Measurements from ENCODE around the gene AKT3. TPM values are rescaled to one million over a fixed set of nuclear protein-coding genes. Genes with fewer than 3 reads are reported as not detected.
"Not testable (repeated sequence)": the region's sequence is repeated elsewhere in the genome, so short reads cannot be mapped to it uniquely, and the experiment has no call there.

Gene AKT3
- polyA plus RNA-seq, 3 donors: 3.6 to 27.2 (median 8.0) TPM

DNA sequence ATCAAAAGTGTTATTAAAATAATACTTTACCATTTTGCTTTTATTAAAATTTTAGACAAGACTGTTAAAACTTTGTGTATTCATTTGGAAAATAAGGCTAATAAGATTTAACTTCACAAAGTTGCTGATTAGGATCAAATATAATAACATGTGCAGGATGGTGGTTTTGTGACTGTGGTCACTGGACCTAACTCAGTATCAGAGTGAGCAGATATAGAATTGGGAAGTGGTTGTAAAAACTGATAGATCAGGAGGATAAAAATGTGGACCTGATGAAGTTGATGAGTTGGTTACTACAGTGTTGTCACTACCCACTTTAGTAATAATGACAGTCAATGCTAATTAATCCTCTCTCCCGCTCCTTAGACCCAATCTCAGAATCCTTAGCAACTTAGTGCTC, 186.4 kb downstream of the AKT3 start:
- 96 to 100% (median 99%) methylated on average over 1 of the region's 1 CpG for WGBS, 3 donors
- no peak overlapping the region for H3K27ac ChIP-seq (ENCODE audit: low read depth, low read length)

DNA sequence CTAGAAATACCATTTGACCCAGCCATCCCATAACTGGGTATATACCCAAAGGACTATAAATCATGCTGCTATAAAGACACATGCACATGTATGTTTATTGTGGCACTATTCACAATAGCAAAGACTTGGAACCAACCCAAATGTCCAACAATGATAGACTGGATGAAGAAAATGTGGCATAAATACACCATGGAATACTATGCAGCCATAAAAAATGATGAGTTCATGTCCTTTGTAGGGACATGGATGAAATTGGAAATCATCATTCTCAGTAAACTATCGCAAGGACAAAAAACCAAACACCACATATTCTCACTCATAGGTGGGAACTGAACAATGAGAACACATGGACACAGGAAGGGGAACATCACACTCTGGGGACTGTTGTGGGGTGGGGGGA, 187.9 kb downstream of the AKT3 start:
- no CpG with 5 or more reads among the region's 1 CpG for WGBS, 3 donors
- H3K27ac ChIP-seq (ENCODE audit: low read depth, low read length): not testable (repeated sequence)

DNA sequence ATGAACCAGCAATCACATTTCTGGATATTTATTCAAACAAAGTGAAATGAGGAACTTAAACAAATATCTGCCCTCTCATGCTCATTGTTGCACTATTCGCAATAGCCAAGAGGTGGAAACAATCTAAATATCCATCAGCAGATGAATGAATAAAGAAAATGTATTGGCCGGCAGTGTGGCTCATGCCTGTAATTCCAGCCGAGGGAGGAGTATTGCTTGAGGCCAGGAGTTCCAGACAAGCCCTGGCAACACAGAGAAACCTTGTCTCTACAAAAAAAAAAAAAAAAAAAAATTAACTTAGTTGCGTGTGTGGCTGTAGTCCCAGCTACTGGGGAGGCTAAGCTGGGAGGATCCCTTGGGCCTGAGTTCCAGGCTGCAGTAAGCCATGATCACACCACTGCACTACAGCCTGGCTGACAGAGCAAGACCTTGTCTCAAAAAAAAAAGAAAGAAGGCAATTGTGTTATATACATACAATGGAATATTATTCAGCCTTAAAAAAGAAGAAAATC, 191.4 kb downstream of the AKT3 start:
- H3K27ac ChIP-seq (ENCODE audit: low read depth, low read length): no peak overlapping the region
- 92 to 99% (median 97%) methylated on average over 4 of the region's 4 CpGs for WGBS, 3 donors

DNA sequence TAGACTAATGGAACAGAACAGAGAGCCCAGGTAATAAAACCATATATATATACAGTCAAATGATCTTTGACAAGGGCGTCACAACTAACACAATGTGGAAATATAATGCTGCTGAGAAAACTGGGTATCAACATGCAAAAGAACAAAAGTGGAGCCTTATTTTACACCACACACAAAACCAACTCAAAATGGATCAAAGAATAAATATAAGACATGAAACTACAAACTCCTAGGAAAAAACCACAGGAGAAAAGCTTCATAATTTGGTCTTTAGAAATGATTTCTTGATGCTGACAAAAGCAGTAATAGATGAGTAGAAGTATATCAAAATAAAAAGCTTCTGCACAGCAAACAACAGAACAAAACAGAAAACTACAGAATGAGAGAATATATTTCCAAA, 192.2 kb downstream of the AKT3 start:
- no peak overlapping the region for H3K27ac ChIP-seq (ENCODE audit: low read depth, low read length)
- 93 to 97% (median 94%) methylated on average over 1 of the region's 1 CpG for whole genome bisulfite sequencing, 3 donors

DNA sequence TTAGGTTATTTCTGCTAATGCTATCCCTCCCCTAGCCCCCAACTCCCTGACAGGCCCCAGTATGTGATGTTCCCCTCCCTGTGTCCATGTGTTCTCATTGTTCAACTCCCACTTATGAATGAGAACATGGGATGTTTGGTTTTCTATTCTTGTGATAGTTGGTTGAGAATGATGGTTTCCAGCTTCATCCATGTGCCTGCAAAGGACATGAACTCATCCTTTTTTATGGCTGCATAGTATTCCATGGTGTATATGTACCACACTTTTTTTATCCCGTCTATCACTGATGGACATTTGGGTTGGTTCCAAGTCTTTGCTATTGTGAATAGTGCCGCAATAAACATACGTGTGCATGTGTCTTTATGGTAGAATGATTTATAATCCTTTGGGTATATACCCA, 200.5 kb downstream of the AKT3 start:
- H3K27ac ChIP-seq (ENCODE audit: low read depth, low read length): not testable (repeated sequence)
- WGBS, 3 donors: 92 to 98% (median 96%) methylated on average over 3 of the region's 3 CpGs

DNA sequence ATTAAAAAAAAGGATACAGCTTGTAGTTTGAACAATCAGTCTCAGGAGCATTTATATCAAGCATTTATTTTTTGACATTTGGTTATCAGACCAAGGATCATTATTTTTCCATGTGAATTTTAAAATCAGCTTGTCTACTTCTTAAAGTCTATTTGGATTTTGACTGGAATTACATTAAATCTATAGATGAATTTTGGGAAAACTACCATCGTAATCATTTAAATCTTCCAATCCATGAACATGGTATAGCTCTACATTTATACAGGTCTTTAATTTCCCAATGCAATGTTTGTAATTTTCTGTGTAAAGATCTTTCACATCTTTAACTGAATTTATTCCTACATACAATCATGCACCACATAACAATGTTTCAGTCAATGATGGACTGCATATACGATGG, 203.2 kb downstream of the AKT3 start:
- H3K27ac ChIP-seq (ENCODE audit: low read depth, low read length): no peak overlapping the region
- WGBS, 3 donors: 91 to 96% (median 95%) methylated on average over 2 of the region's 2 CpGs

DNA sequence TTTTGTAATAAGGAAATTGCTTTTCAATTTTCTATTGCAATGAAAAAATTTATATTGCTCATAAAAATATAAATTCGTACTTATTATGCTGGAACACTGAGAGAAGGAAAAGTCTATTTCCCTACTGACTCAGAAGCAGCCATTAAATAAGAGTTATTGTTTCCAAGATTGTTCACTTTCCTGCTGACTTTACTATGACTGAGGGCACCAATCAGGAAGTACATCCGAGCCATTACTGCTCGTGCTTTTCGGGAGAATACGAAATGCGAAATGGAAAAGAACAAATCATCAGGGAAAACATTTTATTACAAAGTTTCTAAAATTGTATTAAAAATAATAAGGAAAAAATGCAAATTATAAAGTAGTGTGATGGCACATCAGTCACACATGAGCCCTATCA, 204.8 kb downstream of the AKT3 start:
- no peak overlapping the region for H3K27ac ChIP-seq (ENCODE audit: low read depth, low read length)
- 81 to 88% (median 82%) methylated on average over 6 of the region's 6 CpGs for WGBS, 3 donors

DNA sequence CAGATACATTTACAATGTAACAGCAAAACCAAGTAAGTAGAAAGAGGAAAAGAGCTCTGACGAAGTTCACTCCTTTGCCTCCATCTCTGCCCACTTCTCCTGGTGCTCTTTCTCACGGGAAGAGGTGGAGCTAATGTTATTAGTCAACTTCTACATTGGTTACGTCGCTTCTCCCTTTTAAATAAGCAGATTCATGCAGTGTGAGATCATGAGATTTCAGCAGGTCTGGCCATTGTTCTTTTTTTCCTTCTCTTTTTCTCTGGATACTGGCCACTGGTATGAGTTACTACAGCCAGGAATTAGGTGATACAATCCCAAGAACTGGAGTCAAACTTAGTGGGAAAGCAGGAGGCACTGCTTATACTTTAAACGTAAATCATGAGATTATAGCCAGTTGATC, 207.1 kb downstream of the AKT3 start:
- H3K27ac ChIP-seq (ENCODE audit: low read depth, low read length): no peak overlapping the region
- 76 to 87% (median 77%) methylated on average over 5 of the region's 5 CpGs for WGBS, 3 donors

DNA sequence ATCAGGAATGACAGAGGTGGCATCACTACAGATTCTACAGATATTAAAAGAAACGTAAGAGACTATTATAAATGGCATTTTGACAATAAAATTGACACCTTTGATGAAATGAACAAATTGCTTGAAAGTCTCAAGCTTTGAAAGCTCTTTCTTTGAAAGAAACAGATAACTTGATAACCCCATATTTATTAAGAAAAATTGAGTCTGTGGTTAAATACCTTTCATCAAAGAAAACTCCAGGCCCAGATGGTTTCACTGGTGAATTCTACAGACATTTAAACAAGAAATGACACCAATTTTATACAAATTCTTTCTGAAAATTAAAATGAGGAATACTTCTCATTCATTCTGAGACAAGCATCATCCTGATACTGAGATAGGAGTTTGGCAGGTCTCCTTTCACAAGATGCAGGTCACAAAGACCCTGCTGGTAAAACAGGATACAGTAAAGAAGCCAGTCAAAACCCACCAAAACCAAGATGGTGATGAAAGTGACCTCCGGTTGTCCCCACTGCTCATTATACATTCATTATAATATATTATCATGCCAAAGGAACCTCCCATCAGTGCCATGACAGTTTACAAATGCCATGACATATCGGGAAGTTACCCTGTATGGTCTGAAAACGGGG, 210.9 kb downstream of the AKT3 start:
- no peak overlapping the region for H3K27ac ChIP-seq (ENCODE audit: low read depth, low read length)
- WGBS, 3 donors: 92 to 96% (median 92%) methylated on average over 4 of the region's 4 CpGs

DNA sequence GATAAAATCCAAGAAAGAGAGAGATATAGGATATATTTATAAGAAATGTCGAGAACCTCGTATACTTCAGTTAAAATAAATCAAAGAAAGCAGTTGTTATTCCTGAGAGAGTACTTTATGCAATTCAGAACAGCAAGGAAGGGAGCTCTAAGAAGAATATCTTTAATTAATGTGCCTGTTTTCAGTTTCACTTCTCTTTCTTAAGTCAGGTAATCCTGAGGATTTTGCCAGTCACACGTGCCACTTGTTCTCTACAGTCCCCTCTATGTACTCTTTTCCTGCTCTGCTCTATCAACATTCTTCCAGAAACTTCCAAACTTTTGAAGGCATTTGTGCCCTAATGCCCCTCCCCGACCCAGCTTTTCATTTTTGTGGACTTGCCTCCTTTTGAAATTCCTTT, 211.9 kb downstream of the AKT3 start:
- no peak overlapping the region for H3K27ac ChIP-seq (ENCODE audit: low read depth, low read length)
- WGBS, 3 donors: 74 to 82% (median 77%) methylated on average over 4 of the region's 4 CpGs

DNA sequence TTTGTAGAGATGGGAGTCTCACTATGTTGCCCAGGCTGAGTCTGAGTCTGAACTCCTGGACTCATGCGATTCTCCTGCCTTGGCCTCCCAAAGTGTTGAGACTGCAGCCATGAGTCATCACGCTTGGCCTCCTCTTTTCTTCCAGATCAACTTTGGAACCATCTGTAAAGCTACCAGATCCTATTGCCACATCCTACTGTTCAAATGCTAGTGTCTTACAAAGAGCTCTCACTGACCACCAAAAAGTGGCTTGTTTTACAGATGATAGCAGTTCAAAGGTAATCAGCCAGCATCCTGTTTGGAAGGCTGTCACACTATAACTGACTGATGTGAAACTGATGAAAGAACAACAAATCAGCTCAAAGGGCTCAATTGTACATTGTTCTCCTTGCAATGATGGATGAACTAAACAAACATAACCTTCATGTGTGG, 221.6 kb downstream of the AKT3 start:
- no peak overlapping the region for H3K27ac ChIP-seq (ENCODE audit: low read depth, low read length)
- 95 to 97% (median 96%) methylated on average over 2 of the region's 2 CpGs for WGBS, 3 donors

DNA sequence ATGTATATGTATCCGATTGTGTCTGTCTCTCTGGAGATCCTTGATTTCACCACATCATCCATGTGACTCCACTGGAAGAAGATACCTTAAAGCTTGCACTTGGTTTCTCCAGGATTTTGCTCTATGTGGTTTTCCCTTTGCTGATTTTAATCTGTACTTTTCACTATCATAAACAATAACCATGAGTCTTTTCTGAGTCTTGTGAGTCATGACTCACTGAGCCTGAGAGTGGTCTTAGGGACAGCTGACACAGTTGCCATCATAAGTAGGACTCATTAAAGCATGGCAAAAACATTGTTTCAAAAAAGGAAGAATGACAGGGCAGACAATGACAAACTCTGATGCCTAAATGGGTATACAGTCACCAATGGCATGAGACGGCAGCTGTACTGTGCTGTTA, 226.2 kb downstream of the AKT3 start:
- WGBS, 3 donors: 86 to 98% (median 96%) methylated on average over 2 of the region's 2 CpGs
- H3K27ac ChIP-seq (ENCODE audit: low read depth, low read length): no peak overlapping the region

DNA sequence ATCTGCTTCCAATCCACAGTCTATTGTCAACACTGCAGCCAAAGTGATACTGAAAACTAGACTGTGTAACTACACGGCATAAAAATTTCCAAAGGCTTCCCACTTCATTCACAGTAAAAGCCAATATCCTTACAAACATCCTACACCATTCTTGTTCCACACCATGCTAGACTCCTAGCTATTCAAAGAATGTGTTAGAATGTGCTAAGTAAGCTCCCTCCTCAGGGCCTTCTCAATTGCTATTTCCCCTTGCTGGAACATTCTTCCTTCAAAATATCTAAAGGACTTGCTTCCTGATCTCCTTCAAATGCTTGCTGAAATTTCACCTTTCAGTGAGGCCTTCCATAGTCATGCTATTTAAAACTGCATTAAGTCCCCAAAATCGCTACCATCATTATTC, 228.1 kb downstream of the AKT3 start:
- no peak overlapping the region for H3K27ac ChIP-seq (ENCODE audit: low read depth, low read length)
- 82 to 93% (median 92%) methylated on average over 2 of the region's 2 CpGs for WGBS, 3 donors

DNA sequence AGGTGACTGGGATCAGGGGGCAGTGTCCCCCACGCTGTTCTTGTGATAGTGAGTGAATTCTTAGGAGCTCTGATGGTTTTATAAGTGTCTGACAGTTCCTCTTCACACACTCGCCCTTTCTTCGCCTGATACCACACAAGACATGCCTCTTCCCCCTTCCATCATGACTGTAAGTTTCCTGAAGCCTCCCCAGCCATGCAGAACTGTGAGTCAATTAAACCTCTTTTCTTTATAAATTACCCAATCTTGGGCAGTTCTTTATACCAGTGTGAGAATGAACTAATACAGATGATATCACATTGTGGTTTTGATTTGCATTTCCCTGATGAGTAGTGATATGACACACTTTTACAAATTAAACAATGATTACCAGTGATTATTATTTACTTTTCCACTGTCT, 229.9 kb downstream of the AKT3 start:
- no peak overlapping the region for H3K27ac ChIP-seq (ENCODE audit: low read depth, low read length)
- WGBS, 3 donors: 73 to 91% (median 90%) methylated on average over 3 of the region's 3 CpGs

DNA sequence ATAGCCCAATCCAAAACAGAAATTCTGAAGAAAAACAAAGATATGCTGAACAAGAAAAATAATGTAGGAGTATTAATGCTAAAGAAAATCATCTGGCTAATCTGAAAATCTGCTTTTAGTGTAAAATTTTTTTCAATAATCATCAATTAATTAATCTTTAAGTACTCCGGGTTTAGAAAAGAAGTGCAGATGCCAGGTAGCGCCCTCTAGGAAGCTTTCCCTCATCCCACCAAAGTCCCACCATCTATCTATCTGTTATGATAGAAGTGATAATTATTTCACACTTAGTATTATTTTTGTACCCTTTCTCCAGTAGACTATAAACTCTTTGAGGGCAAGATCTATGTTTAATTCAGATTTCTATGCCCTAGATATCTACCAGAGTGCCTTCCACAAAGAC, 240.3 kb downstream of the AKT3 start:
- no peak overlapping the region for H3K27ac ChIP-seq (ENCODE audit: low read depth, low read length)
- 87 to 94% (median 93%) methylated on average over 2 of the region's 2 CpGs for WGBS, 3 donors

DNA sequence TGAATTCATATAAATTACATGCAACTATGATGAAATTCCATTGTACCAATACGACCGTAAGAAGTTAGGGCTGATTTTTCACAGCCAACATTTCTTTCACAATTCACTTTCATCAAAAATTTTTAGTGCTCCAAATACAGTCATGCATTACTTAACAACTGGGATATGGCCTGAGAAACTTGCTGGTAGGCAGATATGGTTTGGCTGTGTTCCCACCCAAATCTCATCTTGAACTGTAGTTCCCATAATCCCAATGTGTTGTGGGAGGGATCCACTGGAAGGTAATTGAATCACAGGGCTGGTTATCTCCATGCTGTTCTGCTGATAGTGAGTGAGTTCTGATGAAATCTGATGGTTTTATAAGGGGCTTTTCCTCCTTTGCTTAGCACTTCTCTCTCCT, 244.4 kb downstream of the AKT3 start:
- WGBS, 3 donors: 53 to 89% (median 67%) methylated on average over 2 of the region's 2 CpGs
- no peak overlapping the region for H3K27ac ChIP-seq (ENCODE audit: low read depth, low read length)

DNA sequence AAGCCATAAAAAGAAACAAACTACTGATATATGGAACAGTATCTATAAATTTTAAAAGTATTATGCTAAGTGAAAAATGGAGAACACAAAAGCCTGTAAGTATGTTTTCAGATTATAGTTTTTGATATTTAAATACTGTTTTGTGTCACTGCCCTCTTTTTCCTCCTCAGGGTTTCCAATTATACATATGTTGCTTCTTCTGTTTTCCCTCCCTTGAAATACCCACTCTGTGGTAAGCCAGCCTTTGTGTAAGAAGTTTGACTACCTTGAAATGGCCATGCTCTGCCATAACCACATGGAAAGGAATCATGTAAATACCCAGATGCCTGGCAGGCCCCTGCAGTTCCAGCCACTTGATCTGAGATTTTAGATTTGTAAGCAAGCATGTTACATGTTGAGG, 248.3 kb downstream of the AKT3 start:
- H3K27ac ChIP-seq (ENCODE audit: low read depth, low read length): no peak overlapping the region

DNA sequence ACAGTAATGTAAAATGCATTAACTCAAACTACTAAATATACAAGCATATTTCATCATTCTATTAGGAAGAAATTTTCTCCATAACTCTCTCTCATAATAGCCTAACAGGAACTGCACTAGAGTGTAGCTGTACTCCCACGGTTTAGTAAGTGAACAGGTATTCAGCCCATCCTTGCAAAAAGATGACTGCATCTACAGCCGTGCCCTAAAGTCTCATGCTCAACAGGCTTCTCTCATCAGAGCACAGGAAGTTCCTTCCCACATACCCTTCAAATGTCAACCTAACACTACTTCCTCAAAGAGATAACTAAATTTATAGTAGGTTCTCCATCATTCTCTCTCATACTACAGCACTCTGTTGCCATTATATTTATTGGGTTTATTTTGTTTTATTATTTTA, 251.6 kb downstream of the AKT3 start:
- 25 to 60% (median 40%) methylated on average over 2 of the region's 2 CpGs for WGBS, 3 donors
- no peak overlapping the region for H3K27ac ChIP-seq (ENCODE audit: low read depth, low read length)

DNA sequence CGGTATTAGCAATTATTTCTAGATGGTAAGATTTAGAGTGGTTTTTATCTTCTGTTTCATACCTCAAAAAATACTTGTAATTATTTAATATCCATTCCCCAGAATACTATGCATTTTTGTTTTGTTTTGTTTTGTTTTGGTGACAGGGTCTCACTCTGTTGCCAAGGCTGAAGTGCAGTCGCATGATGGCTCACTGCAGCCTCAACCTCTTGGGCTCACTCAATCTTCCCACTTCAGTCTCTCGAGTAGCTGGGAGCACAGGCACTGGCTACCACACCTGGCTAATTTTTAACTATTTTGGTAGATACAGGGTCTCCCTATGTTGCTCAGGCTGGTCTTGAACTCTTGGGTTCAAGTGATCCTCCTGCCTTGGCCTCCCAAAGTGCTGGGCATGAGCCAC, 252.7 kb downstream of the AKT3 start:
- WGBS, 3 donors: 81 to 85% (median 84%) methylated on average over 3 of the region's 3 CpGs
- no peak overlapping the region for H3K27ac ChIP-seq (ENCODE audit: low read depth, low read length)

DNA sequence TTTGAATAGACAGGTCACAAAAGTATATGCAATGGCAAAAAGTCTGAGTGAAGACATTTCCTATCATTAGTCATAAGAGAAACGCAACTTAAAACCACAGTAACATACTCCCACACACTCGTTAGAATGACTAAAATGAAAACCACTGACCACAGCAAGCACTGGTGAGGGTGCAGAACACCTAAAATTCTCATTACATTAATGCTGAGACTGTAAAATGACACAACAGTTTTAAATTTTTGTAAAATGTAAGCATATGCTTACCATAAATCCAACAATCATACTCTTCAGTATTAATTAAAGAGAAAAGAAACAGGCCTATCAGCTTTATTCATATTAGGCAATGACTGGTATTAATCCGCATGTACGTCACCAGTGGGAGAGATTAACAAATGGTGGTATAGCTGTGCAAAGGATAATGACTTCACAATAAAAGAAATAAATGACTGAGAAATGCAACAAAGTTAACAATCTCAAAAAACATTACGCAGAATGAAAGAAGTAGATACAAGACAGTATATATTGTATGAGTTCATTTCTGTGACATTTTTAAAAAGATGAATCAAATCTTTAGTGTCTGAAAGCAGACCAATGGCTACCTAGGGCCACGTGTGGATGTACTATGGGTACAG, 253.5 kb downstream of the AKT3 start:
- H3K27ac ChIP-seq (ENCODE audit: low read depth, low read length): no peak overlapping the region
- WGBS, 3 donors: 66 to 83% (median 69%) methylated on average over 6 of the region's 6 CpGs

Measured in adipose tissue (tissue), 3 donors.